Mesendoderm (in vitro differentiated cells): ENCODE results near the gene TMEM256.

Experiments used
- DNase-seq: peaks from one replicate; pipeline ENCODE4 v3.0.0; 2013
- H2AK5ac ChIP-seq: 2 replicates; pipeline ENCODE4 v1.6.1; 2013; ENCODE audit warnings: low read length, inconsistent platforms
- H2BK120ac ChIP-seq: 2 replicates; pipeline ENCODE4 v1.6.1; 2013; ENCODE audit warnings: low read depth, mild to moderate bottlenecking, low read length, moderate library complexity, mixed read lengths
- H2BK15ac ChIP-seq: replicated peaks from 2 replicates; pipeline ENCODE4 v1.6.1; 2013; ENCODE audit warnings: low read depth, mild to moderate bottlenecking, moderate library complexity
- H2BK5ac ChIP-seq: 2 replicates; pipeline ENCODE4 v1.6.1; 2013; ENCODE audit warnings: low read length, inconsistent platforms
- H3K18ac ChIP-seq: 2 replicates; pipeline ENCODE4 v1.6.1; 2013; ENCODE audit warnings: mild to moderate bottlenecking, low read length, mixed read lengths
- H3K23ac ChIP-seq: one replicate; pipeline ENCODE4 v1.6.1; 2013; ENCODE audit warnings: low read length
- H3K27ac ChIP-seq: 2 replicates; pipeline ENCODE4 v1.5.1; 2013; ENCODE audit warnings: low read depth, mild to moderate bottlenecking, inconsistent platforms, low read length, moderate library complexity
- H3K27me3 ChIP-seq: 2 replicates; pipeline ENCODE4 v1.6.1; 2013; ENCODE audit warnings: low read length, control low read depth, mild to moderate bottlenecking, inconsistent platforms; ENCODE audit not compliant: insufficient read depth, poor library complexity
- H3K36me3 ChIP-seq: 2 replicates; pipeline ENCODE4 v1.6.1; 2013; ENCODE audit warnings: low read length, inconsistent platforms; ENCODE audit not compliant: control insufficient read depth, insufficient read depth
- H3K4ac ChIP-seq: one replicate; pipeline ENCODE4 v1.6.1; 2013; ENCODE audit warnings: low read depth, mild to moderate bottlenecking, low read length, moderate library complexity
- H3K4me1 ChIP-seq: 2 replicates; pipeline ENCODE4 v1.6.1; 2013; ENCODE audit warnings: low read depth, low read length, inconsistent platforms; ENCODE audit not compliant: control insufficient read depth
- H3K4me2 ChIP-seq: 2 replicates; pipeline ENCODE4 v1.6.1; 2013; ENCODE audit warnings: low read length
- H3K4me3 ChIP-seq: 2 replicates; pipeline ENCODE4 v1.5.1; 2013; ENCODE audit warnings: mild to moderate bottlenecking, low read length
- H3K56ac ChIP-seq: one replicate; pipeline ENCODE4 v1.6.1; 2013; ENCODE audit warnings: low read length
- H3K79me1 ChIP-seq: 2 replicates; pipeline ENCODE4 v1.6.1; 2013; ENCODE audit warnings: low read length, inconsistent platforms
- H3K79me2 ChIP-seq: 2 replicates; pipeline ENCODE4 v1.6.1; 2013; ENCODE audit warnings: mild to moderate bottlenecking, low read length; ENCODE audit not compliant: control insufficient read depth, insufficient read depth
- H3K9ac ChIP-seq: 2 replicates; pipeline ENCODE4 v1.6.1; 2013; ENCODE audit warnings: low read length, inconsistent platforms
- H4K5ac ChIP-seq: one replicate; pipeline ENCODE4 v1.6.1; 2013; ENCODE audit warnings: low read length
- H4K8ac ChIP-seq: one replicate; pipeline ENCODE4 v1.6.1; 2013; ENCODE audit warnings: low read depth, mild to moderate bottlenecking, control low read depth, low read length, moderate library complexity
- WGBS: extraction: QIAGEN DNeasy Blood & Tissue Kit; methylation state at CpG from one replicate; pipeline ENCODE4 v1.1.7; 2013; ENCODE audit warnings: low lambda C conversion rate, missing lambda C conversion rate; ENCODE audit not compliant: insufficient coverage; ENCODE audit errors: extremely low coverage; 5-methylcytosine and 5-hydroxymethylcytosine counted together

TMEM256 gene

DNA sequence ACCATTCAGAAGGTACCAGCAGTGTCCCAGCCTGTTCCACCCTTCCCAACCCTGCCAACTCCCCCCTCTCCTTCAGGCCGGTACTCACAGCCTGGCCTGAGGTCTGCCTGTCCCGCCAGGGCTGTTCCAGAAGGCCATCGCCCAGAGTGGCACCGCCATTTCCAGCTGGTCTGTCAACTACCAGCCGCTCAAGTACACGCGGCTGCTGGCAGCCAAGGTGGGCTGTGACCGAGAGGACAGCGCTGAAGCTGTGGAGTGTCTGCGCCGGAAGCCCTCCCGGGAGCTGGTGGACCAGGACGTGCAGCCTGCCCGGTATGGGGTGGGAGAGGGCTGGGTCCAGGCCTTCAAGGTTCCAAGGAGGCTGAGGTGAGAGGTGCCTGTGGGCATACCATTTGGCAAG lies 10.9 kb upstream of the TMEM256 start:
- H3K56ac ChIP-seq: no peak overlapping the region
- WGBS: no CpG with 5 or more reads among the region's 14 CpGs
- H3K18ac ChIP-seq: no peak overlapping the region
- H3K4me1 ChIP-seq: no peaks in the 10 kb centered on the region
- no peaks in the 10 kb centered on the region for H3K27me3 ChIP-seq
- H3K4ac ChIP-seq: no peak overlapping the region
- H4K5ac ChIP-seq: no peak overlapping the region
- H3K79me1 ChIP-seq: no peaks in the 10 kb centered on the region
- no peak overlapping the region for H2AK5ac ChIP-seq
- no peak overlapping the region for H2BK120ac ChIP-seq
- H3K4me2 ChIP-seq: no peak overlapping the region
- H2BK5ac ChIP-seq: no peak overlapping the region
- no peak overlapping the region for H3K27ac ChIP-seq
- no peak overlapping the region for H3K23ac ChIP-seq
- no peaks in the 10 kb centered on the region for H3K36me3 ChIP-seq
- H3K79me2 ChIP-seq: no peaks in the 10 kb centered on the region
- no peak overlapping the region for H3K4me3 ChIP-seq
- no peak overlapping the region for H4K8ac ChIP-seq
- H3K9ac ChIP-seq: no peak overlapping the region
- no peak for DNase-seq
- H2BK15ac ChIP-seq: no peak overlapping the region

DNA sequence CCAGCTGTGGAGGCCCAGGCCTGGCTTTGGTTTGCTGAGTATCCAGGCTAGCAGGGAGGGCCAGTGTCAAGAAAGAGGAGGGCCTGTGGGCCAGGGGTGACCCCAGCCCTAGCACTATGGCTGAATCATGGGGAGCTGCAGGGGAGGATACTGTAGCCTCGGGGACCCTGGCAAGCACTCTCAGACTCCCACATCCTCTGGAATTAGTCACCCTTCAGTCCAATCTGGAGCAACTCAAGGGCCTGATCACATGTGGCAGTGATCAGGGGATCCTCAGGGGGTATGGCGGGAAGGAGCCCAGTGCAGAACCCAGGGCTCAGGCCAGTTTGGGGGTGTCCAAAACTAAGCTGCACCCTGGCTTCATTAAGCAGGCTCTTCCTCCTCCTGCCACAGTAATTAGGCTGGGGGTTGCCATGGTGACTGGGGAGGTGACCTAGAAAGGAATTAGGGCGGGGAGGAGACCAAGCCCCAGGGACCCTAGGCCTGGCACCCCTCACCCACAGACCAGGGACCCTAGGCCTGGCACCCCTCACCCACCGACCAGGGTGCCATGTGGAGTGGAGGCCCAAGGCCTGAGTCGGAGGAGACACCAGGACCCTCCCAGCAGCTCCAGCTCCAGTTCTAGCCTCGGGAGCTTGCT lies 9.6 kb upstream of the TMEM256 start:
- Histone ChIP-seq H3K4ac (no peak overlapping the region), H3K56ac (no peak overlapping the region), H3K27ac (no peak overlapping the region), H3K79me1 (no peaks in the 10 kb centered on the region), H3K27me3 (no peaks in the 10 kb centered on the region), H3K36me3 (no peaks in the 10 kb centered on the region), H4K5ac (no peak overlapping the region), H2BK5ac (no peak overlapping the region), H3K4me1 (no peaks in the 10 kb centered on the region), H4K8ac (no peak overlapping the region), H2BK120ac (no peak overlapping the region), H3K18ac (no peak overlapping the region), H2BK15ac (no peak overlapping the region), H3K23ac (peak overlapping the region; percentile 3), H3K4me3 (no peak overlapping the region), H2AK5ac (no peak overlapping the region), H3K9ac (no peak overlapping the region), H3K4me2 (no peak overlapping the region), H3K79me2 (no peaks in the 10 kb centered on the region)
- DNase-seq: no peak
- WGBS: no CpG with 5 or more reads among the region's 6 CpGs

DNA sequence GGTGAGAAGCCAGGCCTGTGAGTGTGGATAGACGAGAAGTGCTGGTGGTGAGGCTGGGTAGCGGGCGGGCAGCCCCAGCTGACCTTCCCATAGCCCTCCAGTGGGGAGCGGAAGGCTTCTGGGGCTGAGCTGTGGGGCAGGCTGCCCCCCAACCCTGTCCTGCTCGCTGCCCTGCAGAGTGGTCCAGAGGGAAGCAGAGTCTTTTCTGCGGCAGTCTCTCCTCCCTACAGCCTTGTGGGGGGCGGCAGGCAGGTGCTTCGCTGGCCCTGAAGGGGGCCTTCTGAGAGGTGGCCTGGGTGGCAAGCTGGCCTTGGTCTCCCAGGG lies 7.5 kb upstream of the TMEM256 start:
- no peak overlapping the region for H3K27ac ChIP-seq
- H2BK15ac ChIP-seq: no peak overlapping the region
- no CpG with 5 or more reads among the region's 8 CpGs for WGBS
- H3K36me3 ChIP-seq: no peaks in the 10 kb centered on the region
- no peak overlapping the region for H3K4ac ChIP-seq
- no peak for DNase-seq
- no peak overlapping the region for H3K56ac ChIP-seq
- no peaks in the 10 kb centered on the region for H3K79me2 ChIP-seq
- H3K23ac ChIP-seq: no peak overlapping the region
- H3K4me1 ChIP-seq: peaks cover 4% of the 10 kb centered on the region
- no peak overlapping the region for H3K4me2 ChIP-seq
- no peak overlapping the region for H2BK5ac ChIP-seq
- H3K4me3 ChIP-seq: no peak overlapping the region
- H4K8ac ChIP-seq: no peak overlapping the region
- no peak overlapping the region for H2BK120ac ChIP-seq
- no peak overlapping the region for H4K5ac ChIP-seq
- H3K79me1 ChIP-seq: no peaks in the 10 kb centered on the region
- no peak overlapping the region for H2AK5ac ChIP-seq
- no peak overlapping the region for H3K18ac ChIP-seq
- no peaks in the 10 kb centered on the region for H3K27me3 ChIP-seq
- H3K9ac ChIP-seq: no peak overlapping the region

DNA sequence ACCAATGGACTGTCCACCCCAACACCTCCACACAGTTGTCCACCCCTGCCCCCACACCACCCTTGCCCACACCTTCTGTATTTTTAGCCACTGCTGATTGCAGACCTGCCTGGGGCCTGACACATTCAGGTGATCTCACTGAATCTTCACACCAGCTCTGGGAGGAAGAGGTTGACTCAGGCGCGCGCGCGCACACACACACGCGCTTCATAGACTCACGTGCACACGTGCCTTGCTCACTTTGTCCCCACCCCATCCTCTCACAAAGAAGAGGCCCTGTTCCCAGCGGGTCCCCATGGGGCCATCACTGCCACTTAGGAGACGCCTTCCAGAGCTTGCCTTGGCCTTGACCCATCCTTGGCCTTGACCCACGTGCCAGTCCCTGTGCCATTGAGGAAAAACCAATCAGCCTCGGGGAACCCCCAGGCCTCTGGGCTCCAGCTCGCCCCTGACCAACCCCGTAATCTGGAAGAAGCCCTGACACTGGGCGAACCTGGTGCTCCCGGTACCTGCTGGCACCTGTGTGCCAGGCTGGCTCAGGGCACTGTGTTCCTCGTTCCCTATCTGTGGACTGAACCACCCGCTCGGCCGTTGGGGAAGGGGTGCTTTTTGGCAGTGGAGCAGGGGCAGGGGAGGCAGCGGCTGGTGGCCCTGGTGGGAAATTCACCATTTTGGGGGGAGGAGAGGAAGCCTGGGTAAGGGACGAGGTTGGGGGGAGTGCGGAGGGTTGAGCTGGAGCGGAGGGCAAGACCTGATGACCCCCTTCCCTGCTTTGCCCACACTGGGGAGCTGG lies 6.9 kb upstream of the TMEM256 start:
- Histone ChIP-seq H3K56ac (no peak overlapping the region), H3K9ac (no peak overlapping the region), H2BK15ac (no peak overlapping the region), H3K36me3 (no peaks in the 10 kb centered on the region), H2AK5ac (no peak overlapping the region), H2BK5ac (no peak overlapping the region), H3K79me1 (no peaks in the 10 kb centered on the region), H3K4me3 (no peak overlapping the region), H3K79me2 (no peaks in the 10 kb centered on the region), H4K8ac (no peak overlapping the region), H3K23ac (no peak overlapping the region), H2BK120ac (no peak overlapping the region), H3K4me1 (peaks cover 7% of the 10 kb centered on the region), H3K27ac (no peak overlapping the region), H3K4me2 (no peak overlapping the region), H3K4ac (no peak overlapping the region), H3K18ac (no peak overlapping the region), H4K5ac (no peak overlapping the region), H3K27me3 (no peaks in the 10 kb centered on the region)
- DNase-seq: no peak
- WGBS: no CpG with 5 or more reads among the region's 25 CpGs

DNA sequence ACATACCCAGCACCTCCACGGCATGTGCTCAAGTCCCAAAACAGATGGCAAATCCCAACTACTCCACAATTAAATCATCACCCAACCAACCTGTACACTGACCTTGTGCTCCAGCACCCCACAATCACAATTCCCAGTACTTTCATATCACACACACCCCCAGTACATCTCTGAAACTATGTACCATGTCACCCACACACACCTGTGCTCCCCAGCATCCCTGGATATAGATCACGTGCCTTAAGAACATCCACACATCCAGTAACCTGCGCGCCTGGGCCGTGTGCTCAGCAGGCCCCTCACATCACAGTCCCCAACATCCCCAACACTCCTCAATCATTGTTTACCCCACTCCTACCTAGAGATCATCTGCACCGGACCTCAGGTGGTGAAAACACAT lies 5.8 kb upstream of the TMEM256 start:
- Histone ChIP-seq H3K36me3 (no peaks in the 10 kb centered on the region), H3K23ac (no peak overlapping the region), H3K4me1 (peaks cover 7% of the 10 kb centered on the region), H2BK120ac (no peak overlapping the region), H2AK5ac (no peak overlapping the region), H3K4me3 (no peak overlapping the region), H3K9ac (no peak overlapping the region), H3K56ac (no peak overlapping the region), H3K79me2 (no peaks in the 10 kb centered on the region), H4K5ac (no peak overlapping the region), H2BK5ac (no peak overlapping the region), H3K18ac (no peak overlapping the region), H3K4me2 (no peak overlapping the region), H3K4ac (no peak overlapping the region), H3K27me3 (no peaks in the 10 kb centered on the region), H3K79me1 (no peaks in the 10 kb centered on the region), H2BK15ac (no peak overlapping the region), H3K27ac (no peak overlapping the region), H4K8ac (no peak overlapping the region)
- no peak for DNase-seq
- WGBS: no CpG with 5 or more reads among the region's 6 CpGs

DNA sequence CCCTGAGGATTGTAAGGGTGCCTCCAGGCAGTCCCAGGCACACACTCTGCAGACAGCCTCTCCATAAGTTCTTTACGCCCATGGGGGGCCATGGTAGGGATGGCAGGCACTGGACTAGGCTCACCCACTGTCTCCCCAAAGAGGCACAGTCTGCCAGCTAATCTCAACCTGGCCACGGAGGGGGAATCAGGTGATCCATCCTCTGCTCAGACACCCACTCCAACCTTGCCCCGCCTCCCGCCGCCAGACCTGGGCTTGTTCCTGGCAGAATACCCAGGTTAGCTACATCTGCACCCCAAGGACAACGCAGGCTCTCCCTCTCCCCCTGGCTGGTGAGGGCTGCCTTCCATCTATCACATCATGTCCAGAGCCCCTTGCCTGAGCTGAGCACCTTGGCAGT lies 5.0 kb upstream of the TMEM256 start:
- Histone ChIP-seq H3K79me2 (no peaks in the 10 kb centered on the region), H3K4ac (no peak overlapping the region), H3K36me3 (no peaks in the 10 kb centered on the region), H3K9ac (peak overlapping the region; percentile 63), H3K56ac (peak overlapping the region; percentile 88), H2AK5ac (no peak overlapping the region), H2BK120ac (no peak overlapping the region), H3K4me3 (no peak overlapping the region), H3K4me1 (peaks cover 7% of the 10 kb centered on the region), H4K8ac (no peak overlapping the region), H4K5ac (no peak overlapping the region), H3K79me1 (no peaks in the 10 kb centered on the region), H2BK5ac (no peak overlapping the region), H3K18ac (no peak overlapping the region), H3K27ac (no peak overlapping the region), H2BK15ac (no peak overlapping the region), H3K4me2 (no peak overlapping the region), H3K27me3 (no peaks in the 10 kb centered on the region), H3K23ac (peak overlapping the region; percentile 80)
- no CpG with 5 or more reads among the region's 6 CpGs for WGBS
- no peak for DNase-seq
